IPS-20b (cell line): Measurements from ENCODE around the gene EPHB4.

Experiments used
- H3K27ac ChIP-seq: one replicate; pipeline ENCODE4 v1.5.1; 2013; ENCODE audit warnings: low read length
- H3K27me3 ChIP-seq: 2 replicates; pipeline ENCODE4 v1.6.1; 2013; ENCODE audit warnings: mild to moderate bottlenecking, low read length, inconsistent platforms; ENCODE audit not compliant: insufficient read depth
- H3K36me3 ChIP-seq: 2 replicates; pipeline ENCODE4 v1.6.1; 2013; ENCODE audit warnings: low read depth, mild to moderate bottlenecking, inconsistent platforms, low read length, moderate library complexity; ENCODE audit not compliant: insufficient read depth
- H3K4me1 ChIP-seq: 2 replicates; pipeline ENCODE4 v1.6.1; 2013; ENCODE audit warnings: mild to moderate bottlenecking, control low read depth, inconsistent platforms, low read length, moderate library complexity; ENCODE audit not compliant: insufficient read depth
- H3K4me3 ChIP-seq: 2 replicates; pipeline ENCODE4 v1.5.1; 2013; ENCODE audit warnings: mild to moderate bottlenecking, low read length, inconsistent platforms
- H3K9ac ChIP-seq: 2 replicates; pipeline ENCODE4 v1.6.1; 2013; ENCODE audit warnings: low read depth, mild to moderate bottlenecking, inconsistent platforms, low read length, moderate library complexity
- H3K9me3 ChIP-seq: 2 replicates; pipeline ENCODE4 v1.6.1; 2013; ENCODE audit warnings: mild to moderate bottlenecking, low read depth, low read length, inconsistent platforms; ENCODE audit not compliant: insufficient read depth

Gene EPHB4

DNA sequence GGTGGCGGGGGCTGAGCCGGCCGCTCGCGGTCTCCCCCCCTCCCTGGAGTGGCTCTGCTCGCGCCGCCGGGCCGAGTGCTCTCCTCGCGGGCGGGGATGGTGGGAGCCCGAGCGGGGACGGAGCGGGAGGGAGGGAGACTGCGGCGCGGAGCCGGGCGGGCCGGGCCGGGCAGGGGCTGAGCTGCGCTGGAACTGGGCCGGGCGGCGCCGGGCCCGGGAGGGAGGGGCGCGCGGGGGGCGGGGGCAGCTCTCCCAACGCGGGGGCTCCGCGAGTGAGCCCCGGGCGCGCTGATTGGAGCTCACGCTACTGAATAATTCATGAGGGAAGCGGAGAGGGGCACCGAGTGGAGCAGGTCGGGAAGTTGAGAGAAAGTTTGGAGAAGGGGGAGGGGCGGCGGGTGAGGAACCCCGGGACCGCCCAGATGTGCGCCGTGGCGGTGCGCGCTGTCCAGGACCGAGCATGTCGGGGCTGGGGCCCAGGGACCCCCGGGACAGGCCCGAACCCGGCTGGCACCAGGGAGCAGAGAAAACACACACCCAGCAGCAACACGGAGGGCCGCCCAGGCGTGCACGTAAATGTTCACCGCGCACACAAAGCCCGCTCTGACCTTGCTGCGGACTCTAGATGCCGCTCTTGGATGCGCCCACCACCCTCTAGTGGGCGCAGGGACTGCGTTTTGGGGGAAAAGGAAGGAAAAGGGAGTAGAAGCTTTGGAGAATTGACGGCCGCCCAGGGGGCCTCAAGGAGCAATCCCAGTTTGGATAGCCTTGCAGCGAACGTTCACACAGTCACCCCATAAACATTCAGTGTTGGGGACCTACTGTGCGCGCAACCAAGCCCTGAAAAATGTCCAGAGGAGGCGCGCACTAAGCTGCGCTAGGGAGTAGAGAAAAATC is at the start of gene EPHB4:
EPHB4 (minus strand) TSS at position 194 of the 897 bp plus-strand sequence. CDS start 493 bp downstream, outside the sequence.
- peak within 1 kb of the TSS; percentile 9 for H3K27ac ChIP-seq
- no peaks in the 10 kb centered on the region for H3K27me3 ChIP-seq
- H3K9ac ChIP-seq, result peak within 1 kb of the TSS; percentile 94
- peak within 1 kb of the TSS; percentile 96 for H3K4me3 ChIP-seq
- H3K9me3 ChIP-seq, result no peaks in the 10 kb centered on the region
- H3K4me1 ChIP-seq, result peaks cover 7% of the 10 kb centered on the region; the same call in 1 of the 2 replicates
- peaks cover 21% of the 10 kb centered on the region for H3K36me3 ChIP-seq

DNA sequence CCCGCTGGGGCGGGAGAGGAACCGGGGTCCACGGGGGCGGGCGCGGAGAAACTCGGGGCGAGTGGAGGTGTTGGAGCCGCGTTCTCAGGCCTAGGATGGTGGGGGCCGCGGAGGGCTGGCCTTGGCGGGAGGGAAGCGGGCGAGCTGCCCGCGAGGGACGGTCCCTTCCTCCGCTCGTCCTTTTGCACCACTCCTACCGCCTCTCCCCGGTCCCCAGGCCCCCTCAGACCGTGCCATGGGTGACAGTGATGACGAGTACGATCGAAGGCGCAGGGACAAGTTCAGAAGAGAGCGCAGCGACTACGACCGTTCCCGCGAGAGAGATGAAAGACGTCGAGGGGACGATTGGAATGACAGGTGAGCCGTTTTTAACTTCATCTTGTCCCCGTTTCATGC is 48.0 kb upstream of the EPHB4 start:
- Histone ChIP-seq H3K9me3 (no peaks in the 10 kb centered on the region), H3K4me1 (peaks cover 6% of the 10 kb centered on the region; the same call in 1 of the 2 replicates), H3K9ac (peak overlapping the region; percentile 88; the same call in 1 of the 2 replicates), H3K4me3 (peak overlapping the region; percentile 88), H3K27me3 (no peaks in the 10 kb centered on the region), H3K36me3 (peaks cover 77% of the 10 kb centered on the region), H3K27ac (peak overlapping the region; percentile 91)

- peak within 1 kb of the TSS; percentile 91 for H3K27ac ChIP-seq
- H3K27me3 ChIP-seq, result no peaks in the 10 kb centered on the region
- H3K9me3 ChIP-seq, result no peaks in the 10 kb centered on the region
- H3K4me3 ChIP-seq, result peak within 1 kb of the TSS; percentile 88
- peak within 1 kb of the TSS; percentile 88 for H3K9ac ChIP-seq
- peaks cover 6% of the 10 kb centered on the region; the same call in 1 of the 2 replicates for H3K4me1 ChIP-seq
- H3K36me3 ChIP-seq, result peaks cover 78% of the 10 kb centered on the region
These were observed 47.4 kb upstream of the EPHB4 start, which contains the start of gene SRRT for GRCh38 chr7:100874577-100875355. SRRT (plus strand) TSS chr7:100875103; CDS start chr7:100875591, 488 bp downstream.

GRCh38 chr7:100874300-100874576 is 46.9 kb upstream of the EPHB4 start:
- H3K36me3 ChIP-seq, result peaks cover 73% of the 10 kb centered on the region
- H3K27ac ChIP-seq, result peak overlapping the region; percentile 68
- no peaks in the 10 kb centered on the region for H3K9me3 ChIP-seq
- peak overlapping the region; percentile 88 for H3K4me3 ChIP-seq
- H3K4me1 ChIP-seq, result peaks cover 6% of the 10 kb centered on the region; the same call in 1 of the 2 replicates
- no peaks in the 10 kb centered on the region for H3K27me3 ChIP-seq
- peak overlapping the region; percentile 88 for H3K9ac ChIP-seq

DNA sequence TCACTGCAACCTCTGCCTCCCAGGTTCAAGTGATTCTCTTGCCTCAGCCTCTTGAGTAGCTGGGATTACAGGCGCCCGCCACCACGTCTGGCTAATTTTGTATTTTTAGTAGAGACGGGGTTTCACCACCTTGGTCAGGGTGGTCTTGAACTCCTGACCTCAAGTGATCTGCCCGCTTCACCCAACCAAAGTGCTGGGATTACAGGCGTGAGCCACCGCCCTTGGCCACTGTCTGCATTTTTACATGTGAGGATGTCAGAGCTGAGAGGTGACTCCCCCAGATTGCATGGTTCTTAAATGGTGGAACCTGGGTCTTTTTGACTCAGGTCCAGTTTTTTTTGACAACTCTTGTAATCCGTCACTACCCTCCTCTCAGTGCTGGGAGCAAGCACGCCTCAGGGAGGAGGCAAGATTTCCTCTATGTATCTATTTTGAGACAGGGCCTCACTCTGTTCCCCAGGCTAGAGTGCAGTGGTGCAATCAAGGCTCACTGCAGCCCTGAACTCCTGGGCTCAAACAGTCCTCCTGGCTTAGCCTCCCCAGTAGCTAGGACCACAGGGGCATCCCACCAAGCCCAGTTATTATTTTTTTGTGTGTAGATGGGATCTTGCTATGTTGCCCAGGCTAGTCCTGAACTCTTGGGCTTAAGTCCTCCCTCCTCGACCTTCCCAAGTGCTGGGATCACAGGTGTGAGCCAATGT is 46.4 kb upstream of the EPHB4 start:
- H3K9ac ChIP-seq, result peak overlapping the region; percentile 88; the same call in 1 of the 2 replicates
- H3K36me3 ChIP-seq, result peaks cover 72% of the 10 kb centered on the region

GRCh38 chr7:100867776-100868485 is 40.6 kb upstream of the EPHB4 start:
- Histone ChIP-seq H3K9me3 (no peaks in the 10 kb centered on the region), H3K27ac (peak overlapping the region; percentile 99), H3K4me1 (peaks cover 5% of the 10 kb centered on the region), H3K4me3 (peak overlapping the region; percentile 93), H3K27me3 (no peaks in the 10 kb centered on the region), H3K36me3 (peaks cover 46% of the 10 kb centered on the region), H3K9ac (peak overlapping the region; percentile 98)

More for the DNA sequence above, 46.4 kb upstream of the EPHB4 start:
- H3K4me3 ChIP-seq, result peak overlapping the region; percentile 88; the same call in 1 of the 2 replicates
- no peaks in the 10 kb centered on the region for H3K27me3 ChIP-seq
- no peak overlapping the region for H3K27ac ChIP-seq
- no peaks in the 10 kb centered on the region for H3K9me3 ChIP-seq
- peaks cover 6% of the 10 kb centered on the region; the same call in 1 of the 2 replicates for H3K4me1 ChIP-seq

DNA sequence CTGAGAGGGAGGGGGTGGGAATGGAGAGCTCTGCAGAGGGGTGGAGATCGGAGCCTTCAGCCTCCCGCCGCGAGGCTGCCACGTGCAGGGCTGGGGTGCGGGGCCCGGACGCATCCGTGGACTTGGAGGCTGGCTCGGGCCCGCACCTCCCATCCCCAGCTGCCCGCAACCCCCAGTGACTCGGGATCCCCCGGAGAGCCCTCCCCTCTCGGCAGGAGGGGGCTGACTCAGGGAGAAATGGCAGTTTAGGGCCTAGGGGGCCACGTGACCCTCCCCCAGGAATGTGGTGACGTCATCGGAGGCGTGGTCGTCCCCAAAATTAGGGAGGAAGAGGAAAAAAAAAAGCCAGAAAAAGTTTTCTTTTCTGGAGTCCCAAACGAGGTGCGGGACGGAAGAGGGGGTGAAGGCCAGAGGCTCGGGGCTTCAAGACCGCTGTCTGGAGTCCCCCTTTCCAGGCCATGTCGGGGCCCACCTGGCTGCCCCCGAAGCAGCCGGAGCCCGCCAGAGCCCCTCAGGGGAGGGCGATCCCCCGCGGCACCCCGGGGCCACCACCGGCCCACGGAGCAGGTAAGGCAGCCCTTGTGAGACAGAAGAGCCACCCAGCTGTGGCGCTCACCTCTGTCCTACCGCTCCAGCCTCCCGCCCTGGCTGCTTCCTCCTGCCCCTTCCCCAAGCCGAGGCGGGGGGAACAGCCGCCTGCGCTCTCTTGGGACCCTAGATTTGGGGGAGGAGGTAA is 39.9 kb upstream of the EPHB4 start, which contains the start of gene TRIP6:
TRIP6 (plus strand) TSS at position 348 of the 736 bp plus-strand sequence; CDS start at position 459, 111 bp downstream.
- H3K27me3 ChIP-seq, result no peaks in the 10 kb centered on the region
- H3K4me1 ChIP-seq, result peaks cover 5% of the 10 kb centered on the region
- peak within 1 kb of the TSS; percentile 99 for H3K27ac ChIP-seq
- H3K9ac ChIP-seq, result peak within 1 kb of the TSS; percentile 98
- H3K36me3 ChIP-seq, result peaks cover 47% of the 10 kb centered on the region
- no peaks in the 10 kb centered on the region for H3K9me3 ChIP-seq
- H3K4me3 ChIP-seq, result peak within 1 kb of the TSS; percentile 93

DNA sequence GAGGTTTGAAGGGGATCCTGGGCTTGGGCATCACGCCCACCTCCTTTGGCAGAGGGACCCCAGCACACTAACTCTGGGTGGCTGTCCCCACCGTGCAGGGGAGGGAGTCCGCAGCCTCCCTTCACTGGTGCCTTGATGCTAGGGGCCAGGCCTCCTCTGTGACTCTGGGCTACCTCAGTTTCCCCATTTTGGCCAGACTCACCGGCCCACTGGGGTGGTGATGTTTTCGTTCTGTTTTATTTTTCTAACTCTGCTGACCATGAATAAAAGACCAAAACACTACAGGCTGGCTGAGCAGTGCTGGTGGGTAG is 39.4 kb upstream of the EPHB4 start:
- Histone ChIP-seq H3K9me3 (no peaks in the 10 kb centered on the region), H3K9ac (peak overlapping the region; percentile 98), H3K4me1 (peaks cover 5% of the 10 kb centered on the region), H3K27ac (peak overlapping the region; percentile 99), H3K4me3 (peak overlapping the region; percentile 93), H3K27me3 (no peaks in the 10 kb centered on the region), H3K36me3 (peaks cover 44% of the 10 kb centered on the region)

DNA sequence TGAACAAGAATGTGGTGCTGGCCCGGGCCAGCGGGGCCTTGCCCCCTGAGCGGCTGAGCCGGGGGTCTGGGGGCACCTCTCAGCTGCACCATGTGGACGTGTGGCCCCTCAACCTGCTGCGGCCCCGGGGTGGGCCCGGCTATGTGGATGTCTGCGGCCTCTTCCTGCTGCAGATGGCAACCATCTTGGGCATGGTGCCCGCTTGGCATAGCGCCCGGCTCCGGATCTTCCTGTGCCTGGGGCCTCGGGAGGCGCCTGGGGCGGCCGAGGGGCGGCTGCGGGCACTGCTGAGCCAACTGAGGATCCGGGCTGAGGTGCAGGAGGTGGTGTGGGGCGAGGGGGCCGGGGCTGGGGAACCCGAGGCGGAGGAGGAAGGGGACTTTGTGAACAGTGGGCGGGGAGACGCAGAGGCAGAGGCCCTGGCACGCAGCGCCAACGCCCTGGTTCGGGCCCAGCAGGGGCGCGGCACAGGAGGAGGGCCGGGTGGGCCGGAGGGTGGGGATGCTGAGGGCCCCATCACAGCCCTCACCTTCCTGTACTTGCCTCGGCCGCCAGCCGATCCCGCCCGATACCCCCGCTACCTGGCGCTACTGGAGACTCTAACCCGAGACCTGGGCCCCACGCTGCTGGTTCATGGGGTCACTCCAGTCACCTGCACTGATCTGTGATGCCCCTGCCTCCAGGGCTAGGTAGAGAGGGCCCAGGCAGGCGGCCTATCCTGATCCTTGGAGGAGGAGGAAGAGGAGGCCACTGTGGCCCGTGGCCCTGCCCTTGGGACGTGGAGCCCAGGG is 38.8 kb upstream of the EPHB4 start:
- H3K4me1 ChIP-seq, result peaks cover 5% of the 10 kb centered on the region
- no peaks in the 10 kb centered on the region for H3K9me3 ChIP-seq
- no peaks in the 10 kb centered on the region for H3K27me3 ChIP-seq
- H3K9ac ChIP-seq, result peak overlapping the region; percentile 98; the same call in 1 of the 2 replicates
- H3K27ac ChIP-seq, result peak overlapping the region; percentile 99
- H3K4me3 ChIP-seq, result no peak overlapping the region
- H3K36me3 ChIP-seq, result peaks cover 40% of the 10 kb centered on the region
